ENCODE results near the gene NRL. TPM values are rescaled to one million over a fixed set of nuclear protein-coding genes. Genes with fewer than 3 reads are reported as not detected.

NRL gene
- total and polyA plus RNA-seq, 4 experiments from 2014 or later = 1.4 to 4.5 (median 2.2) TPM

- peaks cover 35% of the 10 kb centered on the region for H3K4me1 ChIP-seq (ENCODE audit: insufficient read depth, low read length)
- H3K4me1 Mint-ChIP-seq = peaks cover 19 to 45% (median 29%) of the 10 kb centered on the region in 4 donors
- H3K27me3 Mint-ChIP-seq = no peaks in the 10 kb centered on the region
- peaks cover 0 to 2% (median 0%) of the 10 kb centered on the region in 8 donors for H3K9me3 Mint-ChIP-seq
- intact Hi-C loops (cut with micrococcal nuclease) = loop anchor here (1.0 to 10.0 kb wide), 12 partner anchors 20 to 649 kb away; partner anchors contain the start of genes CHMP4A, DHRS1, EMC9 and GMPR2
- peak overlapping the region; percentile 97 for H3K4me3 ChIP-seq (ENCODE audit: low read length in 2 of 2)
- peak overlapping the region; percentile 95 to 99 (median 98) for H3K4me3 Mint-ChIP-seq
- H3K36me3 Mint-ChIP-seq = peaks cover 21 to 42% of the 10 kb centered on the region in 2 donors
- peak overlapping the region; percentile 98 for H3K27ac ChIP-seq (ENCODE audit: low read depth, low read length)
- no peaks in the 10 kb centered on the region for H3K9me3 ChIP-seq (ENCODE audit: control insufficient read depth in 1 of 2, low read length in 2 of 2)
- ChIA-PET CTCF (ENCODE audit: partially characterized antibody) (interaction anchor here (0.7 to 5.4 kb wide), 19 partner anchors 10 to 318 kb away, joined by 3 to 43 read pairs (median 6); partner anchors contain the start of genes EMC9, IRF9, MDP1 and PCK2), POLR2A (ENCODE audit: partially characterized antibody) (interaction anchor here (0.8 to 9.6 kb wide), 44 partner anchors 9 to 828 kb away, joined by 3 to 347 read pairs (median 5); partner anchors contain the start of genes CARMIL3, CBLN3, CHMP4A and CIDEB)
- DNase-seq = peak in 4 of 5 donors; percentile 86 to 91 (median 88)
- no peaks in the 10 kb centered on the region for H3K27me3 ChIP-seq (ENCODE audit: insufficient read depth, low read length)
- H3K36me3 ChIP-seq (ENCODE audit: insufficient read depth, low read length) = peaks cover 19% of the 10 kb centered on the region
- peak overlapping the region; percentile 98 to 100 (median 99) for H3K27ac Mint-ChIP-seq
Observed at GRCh38 chr14:24113801-24114531, 783 bp downstream of the NRL start.

DNA sequence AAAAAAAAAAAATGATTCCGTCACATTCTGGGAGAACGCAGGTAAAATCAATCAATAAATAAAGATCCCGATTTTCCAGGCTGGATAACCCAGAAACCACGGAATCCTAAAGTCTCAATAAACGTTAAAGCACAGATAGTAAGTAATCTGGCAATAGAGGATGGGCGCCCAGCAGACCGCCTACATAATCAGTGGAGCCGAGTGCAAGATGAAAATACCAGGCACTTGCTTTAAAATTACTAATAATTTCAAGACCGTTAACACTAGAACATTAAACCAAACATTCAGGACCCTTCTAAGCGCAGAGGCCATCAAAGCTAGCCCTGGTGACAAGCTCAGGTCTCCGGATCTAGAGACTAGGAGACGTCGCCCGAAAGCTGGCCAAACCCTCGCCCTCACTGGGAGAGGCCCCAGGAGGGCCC, 1.4 kb downstream of the NRL start:
- Mint-ChIP-seq H3K4me1 (peaks cover 22 to 45% (median 33%) of the 10 kb centered on the region in 4 donors), H3K27ac (peak overlapping the region; percentile 98 to 100 (median 99)), H3K9me3 (peaks cover 0 to 2% (median 0%) of the 10 kb centered on the region in 8 donors), H3K36me3 (peaks cover 15 to 36% of the 10 kb centered on the region in 2 donors), H3K4me3 (peak overlapping the region; percentile 95 to 99 (median 98)), H3K27me3 (no peaks in the 10 kb centered on the region)
- Histone ChIP-seq H3K4me1 (ENCODE audit: insufficient read depth, low read length) (peaks cover 41% of the 10 kb centered on the region), H3K9me3 (ENCODE audit: control insufficient read depth in 1 of 2, low read length in 2 of 2) (no peaks in the 10 kb centered on the region), H3K4me3 (ENCODE audit: low read length in 2 of 2) (peak overlapping the region; percentile 97), H3K27ac (ENCODE audit: low read depth, low read length) (peak overlapping the region; percentile 98), H3K36me3 (ENCODE audit: insufficient read depth, low read length) (peaks cover 13% of the 10 kb centered on the region), H3K27me3 (ENCODE audit: insufficient read depth, low read length) (no peaks in the 10 kb centered on the region)
- intact Hi-C loops (cut with micrococcal nuclease) = loop anchor here (10.0 kb wide), 1 partner anchor 649 kb away; the partner anchor contains the start of gene NGDN
- no peak for DNase-seq
- ChIA-PET POLR2A (ENCODE audit: partially characterized antibody) (interaction anchor here (0.8 to 9.6 kb wide), 30 partner anchors 8 to 827 kb away, joined by 3 to 347 read pairs (median 12); partner anchors contain the start of genes CARMIL3, CBLN3, CHMP4A and CIDEB), CTCF (ENCODE audit: partially characterized antibody) (interaction anchor here (0.7 to 5.4 kb wide), 13 partner anchors 10 to 318 kb away, joined by 3 to 43 read pairs (median 6); partner anchors contain the start of genes IRF9, MDP1, PCK2 and PSME1)

- no peak for DNase-seq
- Histone ChIP-seq H3K4me1 (ENCODE audit: insufficient read depth, low read length) (peaks cover 22% of the 10 kb centered on the region), H3K27ac (ENCODE audit: low read depth, low read length) (no peak overlapping the region), H3K27me3 (ENCODE audit: insufficient read depth, low read length) (no peaks in the 10 kb centered on the region), H3K4me3 (ENCODE audit: low read length in 2 of 2) (no peak overlapping the region), H3K9me3 (ENCODE audit: control insufficient read depth in 1 of 2, low read length in 2 of 2) (no peaks in the 10 kb centered on the region), H3K36me3 (ENCODE audit: insufficient read depth, low read length) (no peaks in the 10 kb centered on the region)
- CTCF ChIA-PET (ENCODE audit: partially characterized antibody) = interaction anchor here (0.6 to 11.5 kb wide), 14 partner anchors 15 to 327 kb away, joined by 3 to 412 read pairs (median 12); partner anchors contain the start of genes CARMIL3, EMC9, IRF9 and PCK2
- Mint-ChIP-seq H3K36me3 (peaks cover 0 to 15% of the 10 kb centered on the region in 2 donors), H3K4me3 (no peak overlapping the region), H3K9me3 (peaks cover 0 to 2% (median 0%) of the 10 kb centered on the region in 8 donors), H3K4me1 (peaks cover 11 to 36% (median 17%) of the 10 kb centered on the region in 4 donors), H3K27ac (peak overlapping the region in 2 of 7 donors; percentile 16 to 70), H3K27me3 (no peaks in the 10 kb centered on the region)
- POLR2A ChIA-PET (ENCODE audit: partially characterized antibody) = interaction anchor here (1.0 to 8.4 kb wide), 12 partner anchors 17 to 125 kb away, joined by 3 to 137 read pairs (median 6); partner anchors contain the start of genes CARMIL3, EMC9, IRF9 and PCK2
- intact Hi-C loops (cut with micrococcal nuclease) = loop anchor here (10.0 kb wide), 1 partner anchor 646 kb away; the partner anchor contains the start of gene NGDN
Observed at GRCh38 chr14:24110523-24110922, 4.2 kb downstream of the NRL start.

DNA sequence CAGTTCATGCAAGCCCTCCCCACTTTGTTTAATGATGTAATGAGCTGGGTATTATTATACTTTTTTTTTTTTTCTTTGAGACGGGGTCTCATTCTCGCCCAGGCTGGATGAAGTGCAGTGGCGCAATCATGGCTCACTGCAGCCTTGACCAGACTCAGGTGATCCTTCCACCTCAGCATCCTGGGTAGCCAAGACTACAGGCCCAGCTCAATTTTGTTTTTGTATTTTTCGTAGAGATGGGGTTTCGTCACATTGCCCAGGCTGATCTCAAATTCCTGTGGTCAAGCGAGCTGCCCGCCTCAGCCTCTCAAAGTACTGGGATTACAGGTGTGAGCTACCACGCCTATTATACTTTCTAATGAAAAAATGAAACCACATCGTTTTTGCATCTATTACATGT, 4.7 kb downstream of the NRL start:
- peaks cover 2 to 10% of the 10 kb centered on the region in 2 donors for H3K36me3 Mint-ChIP-seq
- Histone ChIP-seq H3K36me3 (ENCODE audit: insufficient read depth, low read length) (no peaks in the 10 kb centered on the region), H3K9me3 (ENCODE audit: control insufficient read depth in 1 of 2, low read length in 2 of 2) (no peaks in the 10 kb centered on the region), H3K27me3 (ENCODE audit: insufficient read depth, low read length) (no peaks in the 10 kb centered on the region), H3K4me3 (ENCODE audit: low read length in 2 of 2) (no peak overlapping the region), H3K4me1 (ENCODE audit: insufficient read depth, low read length) (peaks cover 21% of the 10 kb centered on the region), H3K27ac (ENCODE audit: low read depth, low read length) (no peak overlapping the region)
- intact Hi-C loops (cut with micrococcal nuclease) = loop anchor here (10.0 kb wide), 1 partner anchor 645 kb away; the partner anchor contains the start of gene NGDN
- peaks cover 7 to 31% (median 13%) of the 10 kb centered on the region in 4 donors for H3K4me1 Mint-ChIP-seq
- no peak for DNase-seq
- H3K9me3 Mint-ChIP-seq = peaks cover 0 to 2% (median 0%) of the 10 kb centered on the region in 8 donors
- no peak overlapping the region for H3K27ac Mint-ChIP-seq
- ChIA-PET CTCF (ENCODE audit: partially characterized antibody) (interaction anchor here (0.6 to 11.5 kb wide), 21 partner anchors 8 to 327 kb away, joined by 3 to 412 read pairs (median 8); partner anchors contain the start of genes CARMIL3, DHRS4L2, EMC9 and IRF9), POLR2A (ENCODE audit: partially characterized antibody) (interaction anchor here (1.0 to 8.4 kb wide), 12 partner anchors 17 to 126 kb away, joined by 3 to 137 read pairs (median 6); partner anchors contain the start of genes CARMIL3, EMC9, IRF9 and PCK2)
- H3K27me3 Mint-ChIP-seq = no peaks in the 10 kb centered on the region
- no peak overlapping the region for H3K4me3 Mint-ChIP-seq

DNA sequence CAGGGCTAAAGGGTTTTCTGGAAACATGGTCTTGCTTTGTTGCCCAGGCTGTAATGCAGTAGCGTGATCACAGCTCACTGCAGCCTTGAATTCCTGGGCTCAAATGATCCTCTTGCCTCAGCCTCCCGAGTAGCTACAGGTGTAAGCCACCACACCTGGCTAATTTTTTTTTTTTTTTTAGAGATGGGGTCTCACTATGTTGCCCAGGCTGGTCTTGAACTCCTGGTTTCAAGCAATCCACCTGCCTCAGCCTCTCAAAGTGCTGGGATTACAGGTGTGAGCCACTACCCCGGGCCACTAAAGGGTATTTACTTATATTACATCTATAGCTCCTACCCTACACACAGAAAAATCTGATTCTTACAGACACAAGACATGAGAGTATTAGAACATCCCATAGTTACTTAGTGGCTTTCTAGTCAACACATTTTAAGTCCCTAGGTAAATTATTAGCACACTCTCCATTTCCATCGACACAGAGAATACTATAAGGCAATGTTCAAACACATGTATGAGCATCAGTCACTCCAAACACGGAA, 6.3 kb downstream of the NRL start:
- H3K4me3 ChIP-seq (ENCODE audit: low read length in 2 of 2) = no peak overlapping the region
- H3K27ac ChIP-seq (ENCODE audit: low read depth, low read length) = peak overlapping the region; percentile 45
- Mint-ChIP-seq H3K27me3 (no peaks in the 10 kb centered on the region), H3K36me3 (peaks cover 11 to 16% of the 10 kb centered on the region in 2 donors), H3K4me1 (peaks cover 6 to 15% (median 12%) of the 10 kb centered on the region in 4 donors), H3K27ac (peak overlapping the region; percentile 82 to 96 (median 95)), H3K9me3 (no peaks in the 10 kb centered on the region), H3K4me3 (peak overlapping the region in 4 of 8 donors; percentile 30 to 64 (median 44))
- ChIA-PET CTCF (ENCODE audit: partially characterized antibody) (interaction anchor here (0.9 to 11.5 kb wide), 41 partner anchors 8 to 225 kb away, joined by 3 to 412 read pairs (median 6); partner anchors contain the start of genes CARMIL3, CIDEB, DHRS4L2 and EMC9), POLR2A (ENCODE audit: partially characterized antibody) (interaction anchor here (0.6 to 8.4 kb wide), 18 partner anchors 15 to 163 kb away, joined by 3 to 137 read pairs (median 8); partner anchors contain the start of genes CARMIL3, CHMP4A, EMC9 and IPO4)
- intact Hi-C loops (cut with micrococcal nuclease) = loop anchor here (1.0 kb wide), 5 partner anchors 18 to 94 kb away; partner anchors contain the start of gene IRF9
- peaks cover 3% of the 10 kb centered on the region for H3K36me3 ChIP-seq (ENCODE audit: insufficient read depth, low read length)
- H3K4me1 ChIP-seq (ENCODE audit: insufficient read depth, low read length) = peaks cover 18% of the 10 kb centered on the region
- H3K9me3 ChIP-seq (ENCODE audit: control insufficient read depth in 1 of 2, low read length in 2 of 2) = no peaks in the 10 kb centered on the region
- H3K27me3 ChIP-seq (ENCODE audit: insufficient read depth, low read length) = no peaks in the 10 kb centered on the region
- DNase-seq = no peak

- H3K27ac Mint-ChIP-seq = no peak overlapping the region
Observed at GRCh38 chr14:24106672-24107271, 8.0 kb downstream of the NRL start.

More at GRCh38 chr14:24106672-24107271, 8.0 kb downstream of the NRL start:
- H3K4me3 Mint-ChIP-seq = no peak overlapping the region
- peaks cover 20 to 29% of the 10 kb centered on the region in 2 donors for H3K36me3 Mint-ChIP-seq
- H3K9me3 Mint-ChIP-seq = no peaks in the 10 kb centered on the region
- Histone ChIP-seq H3K36me3 (ENCODE audit: insufficient read depth, low read length) (peaks cover 11% of the 10 kb centered on the region), H3K27ac (ENCODE audit: low read depth, low read length) (no peak overlapping the region), H3K9me3 (ENCODE audit: control insufficient read depth in 1 of 2, low read length in 2 of 2) (no peaks in the 10 kb centered on the region), H3K4me3 (ENCODE audit: low read length in 2 of 2) (no peak overlapping the region), H3K27me3 (ENCODE audit: insufficient read depth, low read length) (no peaks in the 10 kb centered on the region), H3K4me1 (ENCODE audit: insufficient read depth, low read length) (peaks cover 14% of the 10 kb centered on the region)
- H3K4me1 Mint-ChIP-seq = peaks cover 6 to 14% (median 12%) of the 10 kb centered on the region in 4 donors
- CTCF ChIA-PET (ENCODE audit: partially characterized antibody) = interaction anchor here (0.6 to 11.5 kb wide), 11 partner anchors 13 to 191 kb away, joined by 3 to 412 read pairs (median 4); partner anchors contain the start of genes CARMIL3, IRF9, PCK2 and PSME1
- POLR2A ChIA-PET (ENCODE audit: partially characterized antibody) = interaction anchor here (2.5 to 8.4 kb wide), 6 partner anchors 14 to 49 kb away, joined by 10 to 137 read pairs (median 37); partner anchors contain the start of genes EMC9, PCK2, PSME1 and PSME2
- no peak for DNase-seq
- no peaks in the 10 kb centered on the region for H3K27me3 Mint-ChIP-seq
- intact Hi-C loops (cut with micrococcal nuclease) = no loop called here

Data from CD4-positive, alpha-beta memory T cell (primary cell).